Umbilical cord (tissue), 2 donors: Measurements from ENCODE around the gene AFF3. TPM values are rescaled to one million over a fixed set of nuclear protein-coding genes. Genes with fewer than 3 reads are reported as not detected.

ENCODE experiments used
- DNase-seq: peaks from one replicate; pipeline ENCODE4 v3.0.0-alpha.2; 2015; ENCODE audit warnings: low spot score
- total RNA-seq: library from RNA; depleted of rRNA; stranded (reverse); fragments of >200 nt; gene quantifications from one replicate; pipeline ENCODE4 v1.2.3, GENCODE V29; 2014; ENCODE audit warnings: low replicate concordance; ENCODE audit not compliant: insufficient read depth

AFF3 gene
- total RNA-seq, 1 donor from 2014 or later, result 22.1 TPM

GRCh38 chr2:99644419-99644787 lies 498.0 kb downstream of the AFF3 start:
- peak; percentile 88 for DNase-seq

- no peak for DNase-seq
Measured at GRCh38 chr2:99643787-99644418, 498.5 kb downstream of the AFF3 start.

- DNase-seq, result no peak
Measured at GRCh38 chr2:99641999-99642398, 500.4 kb downstream of the AFF3 start.

- DNase-seq, result peak; percentile 45
Measured at GRCh38 chr2:99640635-99641151, 501.7 kb downstream of the AFF3 start.

GRCh38 chr2:99638791-99639190 lies 503.6 kb downstream of the AFF3 start:
- DNase-seq, result no peak

GRCh38 chr2:99637159-99637697 lies 505.2 kb downstream of the AFF3 start:
- DNase-seq, result no peak

GRCh38 chr2:99636144-99637034 lies 506.0 kb downstream of the AFF3 start:
- DNase-seq, result no peak

GRCh38 chr2:99635710-99636109 lies 506.7 kb downstream of the AFF3 start:
- DNase-seq, result no peak

- DNase-seq, result no peak
Measured at GRCh38 chr2:99634234-99634633, 508.2 kb downstream of the AFF3 start.

- DNase-seq, result no peak
Measured at GRCh38 chr2:99631700-99632099, 510.7 kb downstream of the AFF3 start.

- no peak for DNase-seq
Measured at GRCh38 chr2:99629320-99629719, 513.1 kb downstream of the AFF3 start.

- no peak for DNase-seq
Measured at GRCh38 chr2:99626158-99626557, 516.2 kb downstream of the AFF3 start.

GRCh38 chr2:99624677-99625076 lies 517.7 kb downstream of the AFF3 start:
- DNase-seq, result no peak

- no peak for DNase-seq
Measured at GRCh38 chr2:99623613-99624012, 518.8 kb downstream of the AFF3 start.

- no peak for DNase-seq
Measured at GRCh38 chr2:99623035-99623434, 519.4 kb downstream of the AFF3 start.

GRCh38 chr2:99622534-99622933 lies 519.9 kb downstream of the AFF3 start:
- no peak for DNase-seq

- no peak for DNase-seq
Measured at GRCh38 chr2:99621774-99622173, 520.6 kb downstream of the AFF3 start.

GRCh38 chr2:99621106-99621505 lies 521.3 kb downstream of the AFF3 start:
- peak; percentile 18 for DNase-seq

- peak; percentile 27 for DNase-seq
Measured at GRCh38 chr2:99619151-99619550, 523.2 kb downstream of the AFF3 start.

- no peak for DNase-seq
Measured at GRCh38 chr2:99618579-99619097, 523.8 kb downstream of the AFF3 start.

- DNase-seq, result no peak
Measured at GRCh38 chr2:99617811-99618210, 524.6 kb downstream of the AFF3 start.

- DNase-seq, result no peak
Measured at GRCh38 chr2:99615247-99615771, 527.1 kb downstream of the AFF3 start.
